OCI-LY3 (cell line): ENCODE results near the gene TAF8.
A peak's percentile ranks its signal among the peaks of the same experiment; 100 is the strongest.

Experiments
- H2AFZ ChIP-seq: fragments of 200-600, 300-600 bp; shearing (Covaris generic); 2 replicates; pipeline ENCODE4 v1.6.0; 2014; ENCODE audit warnings: antibody characterized with exemption, low read depth, low read length
- H3K27ac ChIP-seq: fragments of 200-600, 300-600 bp; sonication (generic); 2 replicates; pipeline ENCODE4 v1.5.1; 2014; ENCODE audit warnings: mild to moderate bottlenecking, low read length, moderate library complexity, mixed read lengths
- H3K27me3 ChIP-seq: fragments of 200-600, 300-600 bp; sonication (generic); 2 replicates; pipeline ENCODE4 v1.6.1; 2014; ENCODE audit warnings: low read depth, low read length, mixed read lengths
- H3K36me3 ChIP-seq: fragments of 200-600, 300-600 bp; sonication (generic); replicated peaks from 2 replicates; pipeline ENCODE3; 2014; ENCODE audit warnings: low read depth, low read length, mixed read lengths
- H3K4me1 ChIP-seq: fragments of 300-600, 200-600 bp; sonication (generic); 2 replicates; pipeline ENCODE4 v1.6.1; 2014; ENCODE audit warnings: low read length, mixed read lengths
- H3K4me2 ChIP-seq: fragments of 200-600, 300-600 bp; sonication (generic); 2 replicates; pipeline ENCODE4 v1.6.1; 2014; ENCODE audit warnings: low read length, mixed read lengths
- H3K4me3 ChIP-seq: fragments of 300-600, 200-600 bp; sonication (generic); 2 replicates; pipeline ENCODE4 v1.5.1; 2014; ENCODE audit warnings: antibody characterized with exemption, mild to moderate bottlenecking, low read length, moderate library complexity
- H3K79me2 ChIP-seq: fragments of 300-600, 200-600 bp; shearing (Covaris generic); 2 replicates; pipeline ENCODE4 v1.6.1; 2014; ENCODE audit warnings: mild to moderate bottlenecking, low read length, mixed read lengths
- H3K9ac ChIP-seq: fragments of 300-600, 200-600 bp; shearing (Covaris generic); 2 replicates; pipeline ENCODE4 v1.6.0; 2014; ENCODE audit warnings: mild to moderate bottlenecking, low read length, moderate library complexity
- H3K9me3 ChIP-seq: fragments of 200-600, 300-600 bp; shearing (Covaris generic); 2 replicates; pipeline ENCODE4 v1.6.1; 2014; ENCODE audit warnings: low read length, mixed read lengths; ENCODE audit not compliant: insufficient read depth
- H4K20me1 ChIP-seq: fragments of 200-600, 300-600 bp; sonication (generic); 2 replicates; pipeline ENCODE4 v1.6.1; 2016; ENCODE audit warnings: low read length, mixed read lengths; ENCODE audit not compliant: insufficient read depth
- EZH2phosphoT487 ChIP-seq: fragments of 200-600 bp; shearing (Covaris generic); IDR thresholded peaks from 2 replicates; pipeline ENCODE4 v1.6.1; 2018; ENCODE audit warnings: antibody characterized with exemption, mixed run types, low read depth
- TF ChIP-seq, protein P1 (sequence below): fragments of 200-600, 300-600 bp; sonication (generic); IDR thresholded peaks from 2 replicates; pipeline ENCODE4 v1.5.1; 2014; ENCODE audit warnings: antibody characterized with exemption, low read length, low read depth

The TAF8 gene

DNA sequence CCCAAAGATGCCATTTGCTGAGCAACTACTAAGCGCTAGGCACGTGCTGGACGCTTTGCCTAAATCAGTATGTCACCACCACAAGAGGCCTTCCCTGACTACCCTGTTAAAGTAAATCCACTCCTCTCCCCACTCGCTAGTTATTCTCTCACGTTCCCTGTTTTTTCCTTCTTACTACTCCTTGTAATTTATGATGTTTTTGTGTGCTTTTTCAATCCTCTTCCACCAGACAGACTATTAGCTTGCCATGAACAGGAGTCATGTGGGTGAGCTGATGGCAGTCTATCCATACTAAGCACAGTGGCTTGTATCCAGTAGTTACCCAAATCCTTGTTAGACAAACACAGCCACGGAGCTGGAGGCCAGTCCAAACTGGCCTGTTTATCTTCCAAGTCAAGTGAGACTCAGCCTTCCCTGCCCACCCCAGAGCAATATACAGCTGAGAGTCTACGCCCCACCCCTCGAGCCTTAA lies 50.9 kb downstream of the TAF8 start:
- Histone ChIP-seq H3K9me3 (no peaks in the 10 kb centered on the region), H2AFZ (no peak overlapping the region), H3K4me3 (no peak overlapping the region), H3K36me3 (no peaks in the 10 kb centered on the region), H3K4me1 (peaks cover 14% of the 10 kb centered on the region), H3K9ac (no peak overlapping the region), H3K27me3 (no peaks in the 10 kb centered on the region), H3K4me2 (no peak overlapping the region), H3K27ac (no peak overlapping the region), H4K20me1 (no peaks in the 10 kb centered on the region), H3K79me2 (no peaks in the 10 kb centered on the region)
- TF ChIP-seq EZH2phosphoT487, result no peak
- TF ChIP-seq, protein P1, sequence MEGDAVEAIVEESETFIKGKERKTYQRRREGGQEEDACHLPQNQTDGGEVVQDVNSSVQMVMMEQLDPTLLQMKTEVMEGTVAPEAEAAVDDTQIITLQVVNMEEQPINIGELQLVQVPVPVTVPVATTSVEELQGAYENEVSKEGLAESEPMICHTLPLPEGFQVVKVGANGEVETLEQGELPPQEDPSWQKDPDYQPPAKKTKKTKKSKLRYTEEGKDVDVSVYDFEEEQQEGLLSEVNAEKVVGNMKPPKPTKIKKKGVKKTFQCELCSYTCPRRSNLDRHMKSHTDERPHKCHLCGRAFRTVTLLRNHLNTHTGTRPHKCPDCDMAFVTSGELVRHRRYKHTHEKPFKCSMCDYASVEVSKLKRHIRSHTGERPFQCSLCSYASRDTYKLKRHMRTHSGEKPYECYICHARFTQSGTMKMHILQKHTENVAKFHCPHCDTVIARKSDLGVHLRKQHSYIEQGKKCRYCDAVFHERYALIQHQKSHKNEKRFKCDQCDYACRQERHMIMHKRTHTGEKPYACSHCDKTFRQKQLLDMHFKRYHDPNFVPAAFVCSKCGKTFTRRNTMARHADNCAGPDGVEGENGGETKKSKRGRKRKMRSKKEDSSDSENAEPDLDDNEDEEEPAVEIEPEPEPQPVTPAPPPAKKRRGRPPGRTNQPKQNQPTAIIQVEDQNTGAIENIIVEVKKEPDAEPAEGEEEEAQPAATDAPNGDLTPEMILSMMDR, result no peak

GRCh38 chr6:42103216-42103615 lies 52.9 kb downstream of the TAF8 start:
- Histone ChIP-seq H3K36me3 (no peaks in the 10 kb centered on the region), H3K4me2 (peak overlapping the region; percentile 90), H2AFZ (no peak overlapping the region), H3K27me3 (peaks cover 4% of the 10 kb centered on the region; the same call in 1 of the 2 replicates), H3K9ac (peak overlapping the region; percentile 76), H3K4me1 (peaks cover 14% of the 10 kb centered on the region), H4K20me1 (no peaks in the 10 kb centered on the region), H3K4me3 (peak overlapping the region; percentile 82), H3K9me3 (no peaks in the 10 kb centered on the region), H3K79me2 (no peaks in the 10 kb centered on the region), H3K27ac (no peak overlapping the region)
- TF ChIP-seq EZH2phosphoT487, result no peak
- TF ChIP-seq, protein P1, result no peak

DNA sequence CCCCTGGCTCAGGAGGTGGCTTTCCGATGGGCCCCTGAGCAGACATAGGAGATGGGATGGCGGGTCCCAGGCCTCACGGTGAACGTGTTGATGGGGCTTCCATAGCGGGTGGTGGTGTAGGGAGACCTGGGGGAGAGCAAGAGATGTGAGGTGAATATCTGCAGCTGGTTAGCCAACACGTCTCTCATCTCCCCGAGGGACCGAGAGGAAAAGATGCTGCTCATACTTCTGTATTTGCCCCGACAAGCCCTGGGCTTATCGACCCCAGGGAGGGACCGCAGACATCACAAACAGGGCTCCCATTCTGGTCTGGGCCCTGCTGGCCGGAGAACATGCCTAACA lies 53.4 kb downstream of the TAF8 start:
- Histone ChIP-seq H3K9ac (peak overlapping the region; percentile 76), H3K36me3 (no peaks in the 10 kb centered on the region), H3K27ac (peak overlapping the region; percentile 49), H2AFZ (peak overlapping the region; percentile 86), H3K4me3 (peak overlapping the region; percentile 82), H3K4me1 (peaks cover 14% of the 10 kb centered on the region), H3K79me2 (no peaks in the 10 kb centered on the region), H3K27me3 (peaks cover 8% of the 10 kb centered on the region), H3K9me3 (no peaks in the 10 kb centered on the region), H3K4me2 (peak overlapping the region; percentile 90), H4K20me1 (no peaks in the 10 kb centered on the region)
- no peak for TF ChIP-seq EZH2phosphoT487
- TF ChIP-seq, protein P1, result no peak

DNA sequence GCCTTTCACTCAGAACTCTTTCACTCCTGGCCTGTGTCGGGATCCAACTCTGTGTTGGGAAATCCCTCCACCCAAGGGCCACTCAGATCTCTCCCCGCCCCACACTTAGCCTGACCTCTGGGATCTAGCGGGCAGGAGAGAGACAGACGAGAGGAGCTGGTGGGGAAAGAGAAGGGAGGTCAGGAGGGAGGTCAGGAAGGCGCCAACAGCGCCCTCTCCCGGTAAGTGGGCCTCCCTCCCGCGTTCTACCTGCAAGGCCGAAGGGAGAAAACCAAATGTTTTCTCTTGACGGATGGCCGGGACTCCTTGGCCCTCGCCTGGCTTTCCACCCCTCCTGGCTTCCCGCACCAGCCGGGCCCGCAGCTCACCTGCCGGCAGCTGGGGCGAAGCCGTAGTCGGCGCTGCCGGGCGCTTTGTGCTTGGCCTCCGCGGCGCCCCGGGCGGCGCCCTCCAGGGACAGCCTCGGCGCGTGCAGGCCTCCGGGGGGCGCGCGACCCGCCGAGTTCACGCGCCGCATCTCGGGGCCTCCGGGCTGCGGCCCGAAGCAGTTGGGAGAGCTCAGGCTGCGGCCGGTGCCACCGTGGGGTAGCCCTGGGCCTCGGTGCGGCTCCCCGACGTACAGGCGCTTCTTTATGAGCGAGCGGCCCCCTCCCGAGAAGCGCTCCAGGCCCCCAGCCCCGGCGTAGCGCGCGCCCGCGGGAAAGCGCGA lies 53.9 kb downstream of the TAF8 start:
- Histone ChIP-seq H3K27me3 (peaks cover 9% of the 10 kb centered on the region), H3K9ac (peak overlapping the region; percentile 76), H3K9me3 (no peaks in the 10 kb centered on the region), H3K27ac (peak overlapping the region; percentile 49), H2AFZ (peak overlapping the region; percentile 86), H3K79me2 (no peaks in the 10 kb centered on the region), H3K4me3 (peak overlapping the region; percentile 82), H3K4me1 (peaks cover 14% of the 10 kb centered on the region), H4K20me1 (no peaks in the 10 kb centered on the region), H3K36me3 (no peaks in the 10 kb centered on the region), H3K4me2 (peak overlapping the region; percentile 90)
- TF ChIP-seq, protein P1, result peak; percentile 97
- TF ChIP-seq EZH2phosphoT487, result no peak
